ENCODE results near the gene GTF3C4.

Gene GTF3C4

GRCh38 chr9:132632413-132633129 lies 37.7 kb upstream of the GTF3C4 start:
- DNase-seq (ENCODE audit: insufficient read length) (no peak), FAIRE-seq (no peak)
- no peak for TF ChIP-seq POLR2AphosphoS5 (IDR thresholded peaks at IDR 0.05; ENCODE audit: low read depth, low read length)
- no peak for TF ChIP-seq POLR2A (IDR thresholded peaks at IDR 0.05; ENCODE audit: low read depth, low read length)
- TF ChIP-seq TAF1 (IDR thresholded peaks at IDR 0.05; ENCODE audit: borderline replicate concordance, low read depth, low read length): no peak

- FAIRE-seq (no peak), DNase-seq (ENCODE audit: insufficient read length) (no peak)
- TF ChIP-seq POLR2A (IDR thresholded peaks at IDR 0.05; ENCODE audit: low read depth, low read length) (no peak), POLR2AphosphoS5 (IDR thresholded peaks at IDR 0.05; ENCODE audit: low read depth, low read length) (no peak), TAF1 (IDR thresholded peaks at IDR 0.05; ENCODE audit: borderline replicate concordance, low read depth, low read length) (no peak)
Measured at GRCh38 chr9:132634327-132634726, 35.9 kb upstream of the GTF3C4 start.

- no peak for FAIRE-seq
- no peak for DNase-seq (ENCODE audit: insufficient read length)
- no peak for TF ChIP-seq TAF1 (IDR thresholded peaks at IDR 0.05; ENCODE audit: borderline replicate concordance, low read depth, low read length)
- TF ChIP-seq POLR2A (IDR thresholded peaks at IDR 0.05; ENCODE audit: low read depth, low read length): no peak
- no peak for TF ChIP-seq POLR2AphosphoS5 (IDR thresholded peaks at IDR 0.05; ENCODE audit: low read depth, low read length)
Measured at GRCh38 chr9:132637351-132637750, 32.9 kb upstream of the GTF3C4 start.

GRCh38 chr9:132637801-132638200 lies 32.5 kb upstream of the GTF3C4 start:
- TF ChIP-seq TAF1 (IDR thresholded peaks at IDR 0.05; ENCODE audit: borderline replicate concordance, low read depth, low read length): no peak
- no peak for TF ChIP-seq POLR2A (IDR thresholded peaks at IDR 0.05; ENCODE audit: low read depth, low read length)
- no peak for TF ChIP-seq POLR2AphosphoS5 (IDR thresholded peaks at IDR 0.05; ENCODE audit: low read depth, low read length)
- FAIRE-seq (no peak), DNase-seq (ENCODE audit: insufficient read length) (no peak)

- FAIRE-seq (no peak), DNase-seq (ENCODE audit: insufficient read length) (no peak)
- TF ChIP-seq POLR2A (IDR thresholded peaks at IDR 0.05; ENCODE audit: low read depth, low read length) (no peak), POLR2AphosphoS5 (IDR thresholded peaks at IDR 0.05; ENCODE audit: low read depth, low read length) (no peak), TAF1 (IDR thresholded peaks at IDR 0.05; ENCODE audit: borderline replicate concordance, low read depth, low read length) (no peak)
Measured at GRCh38 chr9:132638240-132638639, 32.0 kb upstream of the GTF3C4 start.

- no peak for FAIRE-seq
Measured at GRCh38 chr9:132639322-132639721, 30.9 kb upstream of the GTF3C4 start.

GRCh38 chr9:132641216-132641615 lies 29.0 kb upstream of the GTF3C4 start:
- FAIRE-seq: no peak
- TF ChIP-seq TAF1 (IDR thresholded peaks at IDR 0.05; ENCODE audit: borderline replicate concordance, low read depth, low read length): no peak
- TF ChIP-seq POLR2A (IDR thresholded peaks at IDR 0.05; ENCODE audit: low read depth, low read length): no peak
- no peak for TF ChIP-seq POLR2AphosphoS5 (IDR thresholded peaks at IDR 0.05; ENCODE audit: low read depth, low read length)
- DNase-seq (ENCODE audit: insufficient read length): no peak

More at GRCh38 chr9:132639322-132639721, 30.9 kb upstream of the GTF3C4 start:
- no peak for DNase-seq (ENCODE audit: insufficient read length)
- TF ChIP-seq POLR2A (IDR thresholded peaks at IDR 0.05; ENCODE audit: low read depth, low read length): no peak
- no peak for TF ChIP-seq TAF1 (IDR thresholded peaks at IDR 0.05; ENCODE audit: borderline replicate concordance, low read depth, low read length)
- no peak for TF ChIP-seq POLR2AphosphoS5 (IDR thresholded peaks at IDR 0.05; ENCODE audit: low read depth, low read length)

GRCh38 chr9:132644251-132644650 lies 26.0 kb upstream of the GTF3C4 start:
- TF ChIP-seq POLR2A (IDR thresholded peaks at IDR 0.05; ENCODE audit: low read depth, low read length) (no peak), POLR2AphosphoS5 (IDR thresholded peaks at IDR 0.05; ENCODE audit: low read depth, low read length) (no peak), TAF1 (IDR thresholded peaks at IDR 0.05; ENCODE audit: borderline replicate concordance, low read depth, low read length) (no peak)
- FAIRE-seq (no peak), DNase-seq (ENCODE audit: insufficient read length) (no peak)

GRCh38 chr9:132645306-132645705 lies 25.0 kb upstream of the GTF3C4 start:
- TF ChIP-seq POLR2AphosphoS5 (IDR thresholded peaks at IDR 0.05; ENCODE audit: low read depth, low read length) (no peak), POLR2A (IDR thresholded peaks at IDR 0.05; ENCODE audit: low read depth, low read length) (no peak), TAF1 (IDR thresholded peaks at IDR 0.05; ENCODE audit: borderline replicate concordance, low read depth, low read length) (no peak)
- FAIRE-seq (no peak), DNase-seq (ENCODE audit: insufficient read length) (no peak)

- DNase-seq (ENCODE audit: insufficient read length) (no peak), FAIRE-seq (no peak)
Measured at GRCh38 chr9:132645711-132646110, 24.6 kb upstream of the GTF3C4 start.

GRCh38 chr9:132646726-132647125 lies 23.5 kb upstream of the GTF3C4 start:
- TF ChIP-seq POLR2AphosphoS5 (IDR thresholded peaks at IDR 0.05; ENCODE audit: low read depth, low read length) (no peak), TAF1 (IDR thresholded peaks at IDR 0.05; ENCODE audit: borderline replicate concordance, low read depth, low read length) (no peak), POLR2A (IDR thresholded peaks at IDR 0.05; ENCODE audit: low read depth, low read length) (no peak)
- FAIRE-seq (no peak), DNase-seq (ENCODE audit: insufficient read length) (no peak)

More at GRCh38 chr9:132645711-132646110, 24.6 kb upstream of the GTF3C4 start:
- TF ChIP-seq POLR2A (IDR thresholded peaks at IDR 0.05; ENCODE audit: low read depth, low read length) (no peak), POLR2AphosphoS5 (IDR thresholded peaks at IDR 0.05; ENCODE audit: low read depth, low read length) (no peak), TAF1 (IDR thresholded peaks at IDR 0.05; ENCODE audit: borderline replicate concordance, low read depth, low read length) (no peak)

GRCh38 chr9:132647355-132647754 lies 22.9 kb upstream of the GTF3C4 start:
- no peak for DNase-seq (ENCODE audit: insufficient read length)
- no peak for FAIRE-seq
- no peak for TF ChIP-seq POLR2A (IDR thresholded peaks at IDR 0.05; ENCODE audit: low read depth, low read length)
- TF ChIP-seq TAF1 (IDR thresholded peaks at IDR 0.05; ENCODE audit: borderline replicate concordance, low read depth, low read length): no peak
- no peak for TF ChIP-seq POLR2AphosphoS5 (IDR thresholded peaks at IDR 0.05; ENCODE audit: low read depth, low read length)
